Stimulated activated CD4-positive, alpha-beta T cell treated with anti-CD3 and anti-CD28 coated beads, TNF-alpha, amount 100 ng/mL, for 1 hour (primary cell): Measurements from ENCODE around the gene SASH1.
"Not testable (repeated sequence)": the region's sequence is repeated elsewhere in the genome, so short reads cannot be mapped to it uniquely, and the experiment has no call there.

Experiments
- DNase-seq, 3 donors: peaks; one replicate each; pipeline ENCODE4 v3.0.0-alpha.2; 2020; ENCODE audit warnings: low read depth in 3 of 3, low spot score in 1 of 3

The SASH1 gene

GRCh38 chr6:148364056-148364824 lies 21.6 kb downstream of the SASH1 start:
- DNase-seq, result no peak

- no peak for DNase-seq
Measured at GRCh38 chr6:148365041-148365440, 22.4 kb downstream of the SASH1 start.

GRCh38 chr6:148367411-148368024 lies 24.9 kb downstream of the SASH1 start:
- no peak for DNase-seq

GRCh38 chr6:148370176-148370575 lies 27.5 kb downstream of the SASH1 start:
- no peak for DNase-seq

GRCh38 chr6:148374040-148374774 lies 31.6 kb downstream of the SASH1 start:
- no peak for DNase-seq

GRCh38 chr6:148375401-148375800 lies 32.8 kb downstream of the SASH1 start:
- no peak for DNase-seq

GRCh38 chr6:148379481-148379880 lies 36.8 kb downstream of the SASH1 start:
- no peak for DNase-seq

GRCh38 chr6:148379966-148380713 lies 37.5 kb downstream of the SASH1 start:
- no peak for DNase-seq

- DNase-seq, result not testable (repeated sequence)
Measured at GRCh38 chr6:148382051-148382450, 39.4 kb downstream of the SASH1 start.

GRCh38 chr6:148382861-148383260 lies 40.2 kb downstream of the SASH1 start:
- DNase-seq, result no peak

GRCh38 chr6:148383658-148384368 lies 41.2 kb downstream of the SASH1 start:
- DNase-seq, result no peak

- no peak for DNase-seq
Measured at GRCh38 chr6:148385379-148385778, 42.7 kb downstream of the SASH1 start.

GRCh38 chr6:148388521-148388920 lies 45.9 kb downstream of the SASH1 start:
- DNase-seq, result no peak

GRCh38 chr6:148389086-148389485 lies 46.4 kb downstream of the SASH1 start:
- no peak for DNase-seq

GRCh38 chr6:148389917-148390316 lies 47.3 kb downstream of the SASH1 start:
- no peak for DNase-seq

- not testable (repeated sequence) for DNase-seq
Measured at GRCh38 chr6:148392127-148392526, 49.5 kb downstream of the SASH1 start.

- no peak for DNase-seq
Measured at GRCh38 chr6:148392671-148393070, 50.0 kb downstream of the SASH1 start.

GRCh38 chr6:148395583-148396101 lies 53.0 kb downstream of the SASH1 start:
- no peak for DNase-seq

- no peak for DNase-seq
Measured at GRCh38 chr6:148396411-148396810, 53.8 kb downstream of the SASH1 start.

- DNase-seq, result no peak
Measured at GRCh38 chr6:148396926-148397325, 54.3 kb downstream of the SASH1 start.

- no peak for DNase-seq
Measured at GRCh38 chr6:148398244-148398643, 55.6 kb downstream of the SASH1 start.
